ENCODE results near the gene PTPRT.

- TF ChIP-seq CTCF (CRISPR knock-in tag; IDR thresholded peaks at IDR 0.05) = no peak
- TF ChIP-seq USF2 (IDR thresholded peaks at IDR 0.05; ENCODE audit: low read depth, low read length) = no peak
- TF ChIP-seq USF2 (CRISPR knock-in tag; IDR thresholded peaks at IDR 0.05; ENCODE audit: borderline replicate concordance) = no peak
- no peak for TF ChIP-seq ZNF563 (CRISPR knock-in tag; IDR thresholded peaks at IDR 0.05)
- TF ChIP-seq FIP1L1 (IDR thresholded peaks at IDR 0.05; ENCODE audit: borderline replicate concordance, insufficient read depth, low read depth, low read length) = no peak
- no peak for TF ChIP-seq ZNF646 (CRISPR knock-in tag; IDR thresholded peaks at IDR 0.05)
Measured at GRCh38 chr20:42083280-42083679, 1106.4 kb downstream of the PTPRT start.
